Kidney epithelial cell (primary cell): ENCODE data around the gene SYMPK. TPM values are rescaled to one million over a fixed set of nuclear protein-coding genes. Genes with fewer than 3 reads are reported as not detected.

Experiments used
- DNase-seq: peaks from one replicate; pipeline ENCODE4 v3.0.0-alpha.2; 2010; ENCODE audit warnings: low read depth
- H3K27me3 ChIP-seq: 2 replicates; pipeline ENCODE4 v1.6.0; 2011; ENCODE audit warnings: low read length; ENCODE audit not compliant: control insufficient read depth, insufficient read depth
- H3K36me3 ChIP-seq: 2 replicates; pipeline ENCODE4 v1.5.1; 2011; ENCODE audit warnings: low read length; ENCODE audit not compliant: control insufficient read depth, insufficient read depth
- H3K4me3 ChIP-seq: 2 replicates; pipeline ENCODE4 v1.5.1; 2011; ENCODE audit warnings: low read depth, mild to moderate bottlenecking, control low read depth, low read length
- total RNA-seq: library from RNA; depleted of rRNA; stranded (reverse); fragments of >200 nt; gene quantifications from 2 replicates; pipeline ENCODE4 v1.2.3, GENCODE V29; 2015
- TF ChIP-seq, protein P1 (sequence below): IDR thresholded peaks from 2 replicates; pipeline ENCODE4 v1.5.1; 2011; ENCODE audit warnings: mild to moderate bottlenecking, moderate library complexity, low read length, control low read depth, inconsistent platforms; ENCODE audit not compliant: insufficient read depth, poor library complexity, severe bottlenecking

The SYMPK gene
- total RNA-seq, 1 donor from 2014 or later, result 32.2 TPM

DNA sequence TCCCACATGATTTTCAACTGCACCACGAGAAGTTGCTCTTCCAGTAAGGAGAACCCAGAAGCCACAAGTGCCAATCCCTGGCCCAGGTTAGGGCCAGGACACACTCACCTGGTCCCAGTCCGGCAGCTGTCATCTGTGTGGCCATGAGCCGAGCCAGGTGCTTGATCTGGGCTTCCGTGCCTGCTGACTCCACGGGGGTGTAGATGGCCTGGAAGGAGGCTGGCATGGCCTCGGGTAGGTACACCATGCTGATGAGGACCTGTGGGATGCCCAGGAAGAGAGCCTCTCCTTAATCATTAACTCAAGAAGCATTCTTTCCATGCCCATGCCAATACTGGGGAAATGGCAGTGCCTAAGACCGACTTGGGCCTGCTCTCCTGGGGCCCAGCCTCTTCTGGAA, 28.0 kb downstream of the SYMPK start:
- H3K4me3 ChIP-seq, result no peak overlapping the region
- no peak for DNase-seq
- TF ChIP-seq, protein P1, sequence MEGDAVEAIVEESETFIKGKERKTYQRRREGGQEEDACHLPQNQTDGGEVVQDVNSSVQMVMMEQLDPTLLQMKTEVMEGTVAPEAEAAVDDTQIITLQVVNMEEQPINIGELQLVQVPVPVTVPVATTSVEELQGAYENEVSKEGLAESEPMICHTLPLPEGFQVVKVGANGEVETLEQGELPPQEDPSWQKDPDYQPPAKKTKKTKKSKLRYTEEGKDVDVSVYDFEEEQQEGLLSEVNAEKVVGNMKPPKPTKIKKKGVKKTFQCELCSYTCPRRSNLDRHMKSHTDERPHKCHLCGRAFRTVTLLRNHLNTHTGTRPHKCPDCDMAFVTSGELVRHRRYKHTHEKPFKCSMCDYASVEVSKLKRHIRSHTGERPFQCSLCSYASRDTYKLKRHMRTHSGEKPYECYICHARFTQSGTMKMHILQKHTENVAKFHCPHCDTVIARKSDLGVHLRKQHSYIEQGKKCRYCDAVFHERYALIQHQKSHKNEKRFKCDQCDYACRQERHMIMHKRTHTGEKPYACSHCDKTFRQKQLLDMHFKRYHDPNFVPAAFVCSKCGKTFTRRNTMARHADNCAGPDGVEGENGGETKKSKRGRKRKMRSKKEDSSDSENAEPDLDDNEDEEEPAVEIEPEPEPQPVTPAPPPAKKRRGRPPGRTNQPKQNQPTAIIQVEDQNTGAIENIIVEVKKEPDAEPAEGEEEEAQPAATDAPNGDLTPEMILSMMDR, result no peak
- H3K27me3 ChIP-seq, result no peaks in the 10 kb centered on the region
- H3K36me3 ChIP-seq, result peaks cover 7% of the 10 kb centered on the region

- H3K4me3 ChIP-seq, result no peak overlapping the region
- H3K27me3 ChIP-seq, result no peaks in the 10 kb centered on the region
- peaks cover 8% of the 10 kb centered on the region for H3K36me3 ChIP-seq
- DNase-seq, result no peak
- TF ChIP-seq, protein P1, result no peak
Observed at GRCh38 chr19:45828945-45829344, 34.0 kb downstream of the SYMPK start.

DNA sequence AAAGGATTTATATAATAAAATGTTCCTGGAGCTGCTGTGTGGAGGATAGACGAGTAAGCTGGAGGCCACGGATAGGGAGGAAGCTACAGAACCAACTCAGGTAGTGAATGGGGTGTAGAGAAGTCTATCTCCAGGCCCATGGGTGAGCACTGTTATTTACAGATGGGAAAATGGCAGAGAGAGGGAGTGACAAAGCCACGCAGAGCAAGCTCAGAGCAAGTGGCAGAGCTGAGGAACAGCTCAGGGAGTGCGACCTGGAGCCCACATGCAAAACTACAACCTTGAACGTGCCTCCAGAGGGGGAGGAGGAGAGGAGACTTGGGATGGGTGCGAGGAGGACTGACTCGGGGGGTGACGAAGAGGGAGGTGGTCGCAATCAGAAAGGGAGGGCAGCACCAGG, 34.4 kb downstream of the SYMPK start:
- no peaks in the 10 kb centered on the region for H3K27me3 ChIP-seq
- no peak for DNase-seq
- H3K4me3 ChIP-seq, result no peak overlapping the region
- H3K36me3 ChIP-seq, result peaks cover 8% of the 10 kb centered on the region
- TF ChIP-seq, protein P1, result no peak

DNA sequence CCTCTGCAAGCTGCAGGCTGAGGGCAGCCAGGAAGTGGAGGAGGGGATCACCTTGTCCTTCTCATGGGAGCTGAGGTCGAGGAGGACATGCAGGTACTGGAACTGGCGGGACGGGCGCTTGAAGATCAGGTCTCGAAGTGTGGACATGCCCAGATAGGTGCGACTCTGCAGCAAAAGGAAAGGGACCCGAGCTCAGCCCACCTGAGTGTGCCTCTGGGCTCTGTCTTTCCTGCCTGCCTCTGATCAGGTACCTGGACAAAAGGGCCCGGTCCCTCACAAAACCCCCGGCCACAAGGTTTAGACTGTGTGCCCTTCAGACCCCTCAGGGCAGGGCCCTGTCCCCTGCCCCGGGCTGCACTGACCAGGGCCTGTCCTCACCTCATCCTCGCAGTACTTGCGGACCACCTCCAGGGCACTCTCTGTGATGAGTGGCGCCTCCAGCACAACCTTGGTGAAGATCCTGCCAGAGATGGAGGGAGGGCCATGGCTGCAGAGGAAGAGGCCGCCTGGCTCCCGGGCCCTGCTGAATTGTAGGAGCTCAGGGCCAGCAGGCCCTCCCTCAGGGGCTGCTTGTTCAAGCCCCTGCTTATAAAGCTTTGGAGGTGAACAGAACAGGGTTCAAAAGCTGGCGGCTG, 35.4 kb downstream of the SYMPK start:
- peaks cover 8% of the 10 kb centered on the region for H3K36me3 ChIP-seq
- H3K27me3 ChIP-seq, result no peaks in the 10 kb centered on the region
- no peak for DNase-seq
- H3K4me3 ChIP-seq, result no peak overlapping the region
- TF ChIP-seq, protein P1, result no peak

- TF ChIP-seq, protein P1, result no peak
- no peaks in the 10 kb centered on the region for H3K27me3 ChIP-seq
- H3K36me3 ChIP-seq, result peaks cover 9% of the 10 kb centered on the region
- H3K4me3 ChIP-seq, result no peak overlapping the region
- no peak for DNase-seq
Observed at GRCh38 chr19:45826934-45827333, 36.0 kb downstream of the SYMPK start.
